Lower leg skin (tissue), 3 donors: ENCODE measurements around the gene ADAMTS10.

Source experiments
- CTCF ChIP-seq, 3 donors: fragments of 450-650 bp; IDR thresholded peaks; one replicate each; pipeline ENCODE4 v1.5.1; 2016; ENCODE audit warnings: antibody characterized with exemption in 3 of 3, mild to moderate bottlenecking in 3 of 3, moderate library complexity in 2 of 3
- POLR2A ChIP-seq, 2 donors: fragments of 450-650 bp; IDR thresholded peaks; one replicate each; pipeline ENCODE4 v1.6.1; 2016 to 2017; ENCODE audit warnings: antibody characterized with exemption in 2 of 2, mild to moderate bottlenecking in 1 of 2, moderate library complexity in 1 of 2

- TF ChIP-seq CTCF (IDR thresholded peaks at IDR 0.05): no peak
- TF ChIP-seq POLR2A (IDR thresholded peaks at IDR 0.05): no peak
These were observed 57.7 kb downstream of the ADAMTS10 start for GRCh38 chr19:8552810-8553209.
